Measurements from ENCODE around the gene DGLUCY.

Gene DGLUCY

GRCh38 chr14:91230397-91231035, 116.6 kb downstream of the DGLUCY start:
- no peak overlapping the region for H2BK15ac ChIP-seq (replicated peaks; ENCODE audit: low read depth)
- WGBS (ENCODE audit: extremely low coverage, insufficient coverage, low lambda C conversion rate) = no CpG with 5 or more reads among the region's 4 CpGs
- no peaks in the 10 kb centered on the region for H3K27me3 ChIP-seq (ENCODE audit: insufficient read depth, low read length, poor library complexity)
- H3K23ac ChIP-seq (ENCODE audit: low read length) = no peak overlapping the region
- peak; percentile 37 for DNase-seq
- no peak overlapping the region for H2BK120ac ChIP-seq (ENCODE audit: low read depth, low read length)
- H4K5ac ChIP-seq (ENCODE audit: low read length) = no peak overlapping the region
- H2AK5ac ChIP-seq (ENCODE audit: low read length) = no peak overlapping the region
- H3K27ac ChIP-seq (ENCODE audit: low read depth, low read length) = no peak overlapping the region
- no peaks in the 10 kb centered on the region for H3K4me1 ChIP-seq (ENCODE audit: control insufficient read depth, low read depth, low read length)
- H3K79me2 ChIP-seq (ENCODE audit: control insufficient read depth, insufficient read depth, low read length) = no peaks in the 10 kb centered on the region
- H2BK5ac ChIP-seq (ENCODE audit: low read length) = no peak overlapping the region
- no peak overlapping the region for H3K4me2 ChIP-seq (ENCODE audit: low read length)
- no peak overlapping the region for H3K4ac ChIP-seq (ENCODE audit: low read depth, low read length)
- H3K9ac ChIP-seq (ENCODE audit: low read length) = no peak overlapping the region
- no peak overlapping the region for H3K4me3 ChIP-seq (ENCODE audit: low read length)
- no peak overlapping the region for H4K8ac ChIP-seq (ENCODE audit: low read depth, low read length)
- H3K36me3 ChIP-seq (ENCODE audit: control insufficient read depth, insufficient read depth, low read length) = no peaks in the 10 kb centered on the region
- H3K79me1 ChIP-seq (ENCODE audit: low read length) = no peaks in the 10 kb centered on the region
- no peak overlapping the region for H3K56ac ChIP-seq (ENCODE audit: low read length)
- H3K18ac ChIP-seq (ENCODE audit: low read length) = no peak overlapping the region

DNA sequence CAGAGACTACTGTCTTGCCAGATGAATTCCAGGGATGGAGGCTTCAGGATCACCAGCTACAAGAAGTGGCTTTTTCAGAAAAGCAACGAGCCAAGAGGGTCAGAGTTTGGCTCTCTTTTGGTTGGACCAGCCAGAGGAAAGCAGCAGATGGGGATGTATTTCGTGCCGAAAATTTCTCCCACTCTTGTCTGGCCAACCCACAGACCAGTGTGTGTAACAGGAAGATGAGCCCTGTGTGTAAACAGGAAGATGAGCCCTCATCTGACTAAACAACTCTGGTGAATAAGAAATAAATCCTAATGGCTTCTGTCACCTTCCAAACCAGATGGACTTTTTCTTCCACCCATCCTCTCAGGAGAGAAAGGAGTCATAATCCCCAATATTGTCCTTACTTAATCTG, 117.6 kb downstream of the DGLUCY start:
- WGBS (ENCODE audit: extremely low coverage, insufficient coverage, low lambda C conversion rate) = no CpG with 5 or more reads among the region's 3 CpGs
- H3K23ac ChIP-seq (ENCODE audit: low read length) = no peak overlapping the region
- no peak for DNase-seq
- no peak overlapping the region for H3K18ac ChIP-seq (ENCODE audit: low read length)
- H2AK5ac ChIP-seq (ENCODE audit: low read length) = no peak overlapping the region
- H3K4me1 ChIP-seq (ENCODE audit: control insufficient read depth, low read depth, low read length) = no peaks in the 10 kb centered on the region
- no peak overlapping the region for H2BK120ac ChIP-seq (ENCODE audit: low read depth, low read length)
- H3K4me2 ChIP-seq (ENCODE audit: low read length) = no peak overlapping the region
- no peaks in the 10 kb centered on the region for H3K79me1 ChIP-seq (ENCODE audit: low read length)
- H3K79me2 ChIP-seq (ENCODE audit: control insufficient read depth, insufficient read depth, low read length) = no peaks in the 10 kb centered on the region
- no peak overlapping the region for H3K4me3 ChIP-seq (ENCODE audit: low read length)
- no peak overlapping the region for H3K9ac ChIP-seq (ENCODE audit: low read length)
- H3K4ac ChIP-seq (ENCODE audit: low read depth, low read length) = no peak overlapping the region
- H2BK5ac ChIP-seq (ENCODE audit: low read length) = no peak overlapping the region
- no peak overlapping the region for H2BK15ac ChIP-seq (replicated peaks; ENCODE audit: low read depth)
- no peak overlapping the region for H4K8ac ChIP-seq (ENCODE audit: low read depth, low read length)
- H4K5ac ChIP-seq (ENCODE audit: low read length) = no peak overlapping the region
- no peaks in the 10 kb centered on the region for H3K36me3 ChIP-seq (ENCODE audit: control insufficient read depth, insufficient read depth, low read length)
- no peaks in the 10 kb centered on the region for H3K27me3 ChIP-seq (ENCODE audit: insufficient read depth, low read length, poor library complexity)
- H3K27ac ChIP-seq (ENCODE audit: low read depth, low read length) = no peak overlapping the region
- no peak overlapping the region for H3K56ac ChIP-seq (ENCODE audit: low read length)

DNA sequence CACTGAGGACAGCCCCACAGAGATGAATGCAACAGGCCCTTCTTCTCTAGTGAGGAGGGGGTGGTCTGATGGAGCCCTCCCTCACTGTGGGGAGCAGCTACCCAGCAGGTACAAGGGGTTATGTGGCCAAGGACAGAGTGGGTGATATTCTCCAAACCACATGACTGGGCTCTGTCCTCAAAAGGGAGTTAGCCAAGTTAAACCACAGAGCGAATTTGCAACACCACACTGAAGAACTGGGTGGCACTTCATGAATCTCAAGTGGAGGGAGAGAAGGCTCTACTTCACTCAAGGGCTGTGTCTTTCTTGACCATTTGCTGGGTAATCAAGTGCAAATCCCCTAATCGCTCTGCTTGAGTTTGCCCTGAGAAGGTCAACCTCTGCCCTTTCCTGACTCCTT, 118.2 kb downstream of the DGLUCY start:
- no CpG with 5 or more reads among the region's 2 CpGs for WGBS (ENCODE audit: extremely low coverage, insufficient coverage, low lambda C conversion rate)
- no peak overlapping the region for H3K4me3 ChIP-seq (ENCODE audit: low read length)
- H2AK5ac ChIP-seq (ENCODE audit: low read length) = no peak overlapping the region
- H3K56ac ChIP-seq (ENCODE audit: low read length) = no peak overlapping the region
- no peak overlapping the region for H2BK5ac ChIP-seq (ENCODE audit: low read length)
- H3K27ac ChIP-seq (ENCODE audit: low read depth, low read length) = no peak overlapping the region
- H2BK120ac ChIP-seq (ENCODE audit: low read depth, low read length) = no peak overlapping the region
- no peaks in the 10 kb centered on the region for H3K4me1 ChIP-seq (ENCODE audit: control insufficient read depth, low read depth, low read length)
- no peak overlapping the region for H3K18ac ChIP-seq (ENCODE audit: low read length)
- H3K79me1 ChIP-seq (ENCODE audit: low read length) = no peaks in the 10 kb centered on the region
- no peak overlapping the region for H4K8ac ChIP-seq (ENCODE audit: low read depth, low read length)
- H3K27me3 ChIP-seq (ENCODE audit: insufficient read depth, low read length, poor library complexity) = no peaks in the 10 kb centered on the region
- H3K4me2 ChIP-seq (ENCODE audit: low read length) = no peak overlapping the region
- H3K23ac ChIP-seq (ENCODE audit: low read length) = no peak overlapping the region
- H3K79me2 ChIP-seq (ENCODE audit: control insufficient read depth, insufficient read depth, low read length) = no peaks in the 10 kb centered on the region
- no peak overlapping the region for H2BK15ac ChIP-seq (replicated peaks; ENCODE audit: low read depth)
- no peak overlapping the region for H4K5ac ChIP-seq (ENCODE audit: low read length)
- no peaks in the 10 kb centered on the region for H3K36me3 ChIP-seq (ENCODE audit: control insufficient read depth, insufficient read depth, low read length)
- no peak overlapping the region for H3K9ac ChIP-seq (ENCODE audit: low read length)
- no peak overlapping the region for H3K4ac ChIP-seq (ENCODE audit: low read depth, low read length)
- no peak for DNase-seq

DNA sequence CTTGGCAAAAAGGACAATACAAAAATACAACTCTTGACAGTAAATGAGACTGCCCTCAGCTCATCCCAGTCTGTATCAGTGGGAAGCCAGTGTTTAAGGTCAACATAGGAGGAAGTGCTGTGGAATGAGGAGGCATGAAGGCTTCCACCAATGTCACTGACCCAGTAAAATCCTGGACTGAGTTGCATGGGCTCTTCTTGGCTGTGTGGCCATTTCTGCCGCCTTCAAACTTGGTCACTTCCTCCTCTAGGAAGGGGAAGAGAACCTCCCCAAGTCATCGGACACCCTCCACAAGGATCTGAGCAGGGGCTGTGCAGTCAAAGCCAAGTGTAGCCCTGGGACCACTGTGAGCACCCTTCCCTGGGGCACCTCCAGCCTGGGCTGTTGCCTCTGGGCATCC, 118.7 kb downstream of the DGLUCY start:
- H3K27ac ChIP-seq (ENCODE audit: low read depth, low read length) = no peak overlapping the region
- no peak overlapping the region for H3K4ac ChIP-seq (ENCODE audit: low read depth, low read length)
- H2BK15ac ChIP-seq (replicated peaks; ENCODE audit: low read depth) = no peak overlapping the region
- no peak overlapping the region for H3K4me2 ChIP-seq (ENCODE audit: low read length)
- no peak overlapping the region for H2AK5ac ChIP-seq (ENCODE audit: low read length)
- no peak overlapping the region for H3K56ac ChIP-seq (ENCODE audit: low read length)
- no peaks in the 10 kb centered on the region for H3K36me3 ChIP-seq (ENCODE audit: control insufficient read depth, insufficient read depth, low read length)
- no peaks in the 10 kb centered on the region for H3K4me1 ChIP-seq (ENCODE audit: control insufficient read depth, low read depth, low read length)
- H3K23ac ChIP-seq (ENCODE audit: low read length) = no peak overlapping the region
- H3K4me3 ChIP-seq (ENCODE audit: low read length) = no peak overlapping the region
- H2BK5ac ChIP-seq (ENCODE audit: low read length) = no peak overlapping the region
- no peak overlapping the region for H4K5ac ChIP-seq (ENCODE audit: low read length)
- whole genome bisulfite sequencing (ENCODE audit: extremely low coverage, insufficient coverage, low lambda C conversion rate) = no CpG with 5 or more reads among the region's 2 CpGs
- no peak for DNase-seq
- no peaks in the 10 kb centered on the region for H3K27me3 ChIP-seq (ENCODE audit: insufficient read depth, low read length, poor library complexity)
- H4K8ac ChIP-seq (ENCODE audit: low read depth, low read length) = no peak overlapping the region
- no peak overlapping the region for H2BK120ac ChIP-seq (ENCODE audit: low read depth, low read length)
- H3K79me1 ChIP-seq (ENCODE audit: low read length) = no peaks in the 10 kb centered on the region
- H3K9ac ChIP-seq (ENCODE audit: low read length) = no peak overlapping the region
- H3K79me2 ChIP-seq (ENCODE audit: control insufficient read depth, insufficient read depth, low read length) = no peaks in the 10 kb centered on the region
- H3K18ac ChIP-seq (ENCODE audit: low read length) = no peak overlapping the region

- no peak overlapping the region for H3K56ac ChIP-seq (ENCODE audit: low read length)
- no peak for DNase-seq
- no peak overlapping the region for H2BK120ac ChIP-seq (ENCODE audit: low read depth, low read length)
- no peak overlapping the region for H3K4ac ChIP-seq (ENCODE audit: low read depth, low read length)
- no peak overlapping the region for H2AK5ac ChIP-seq (ENCODE audit: low read length)
- no peak overlapping the region for H3K9ac ChIP-seq (ENCODE audit: low read length)
- H2BK5ac ChIP-seq (ENCODE audit: low read length) = no peak overlapping the region
- no peak overlapping the region for H3K4me2 ChIP-seq (ENCODE audit: low read length)
- H3K79me1 ChIP-seq (ENCODE audit: low read length) = no peaks in the 10 kb centered on the region
- H3K36me3 ChIP-seq (ENCODE audit: control insufficient read depth, insufficient read depth, low read length) = no peaks in the 10 kb centered on the region
- no peak overlapping the region for H4K5ac ChIP-seq (ENCODE audit: low read length)
- no CpG with 5 or more reads among the region's 63 CpGs for WGBS (ENCODE audit: extremely low coverage, insufficient coverage, low lambda C conversion rate)
- H4K8ac ChIP-seq (ENCODE audit: low read depth, low read length) = no peak overlapping the region
- no peaks in the 10 kb centered on the region for H3K79me2 ChIP-seq (ENCODE audit: control insufficient read depth, insufficient read depth, low read length)
- H3K18ac ChIP-seq (ENCODE audit: low read length) = no peak overlapping the region
- no peak overlapping the region for H3K4me3 ChIP-seq (ENCODE audit: low read length)
- no peak overlapping the region for H3K27ac ChIP-seq (ENCODE audit: low read depth, low read length)
- H2BK15ac ChIP-seq (replicated peaks; ENCODE audit: low read depth) = no peak overlapping the region
- H3K27me3 ChIP-seq (ENCODE audit: insufficient read depth, low read length, poor library complexity) = no peaks in the 10 kb centered on the region
- H3K23ac ChIP-seq (ENCODE audit: low read length) = no peak overlapping the region
- H3K4me1 ChIP-seq (ENCODE audit: control insufficient read depth, low read depth, low read length) = no peaks in the 10 kb centered on the region
These were observed 120.3 kb downstream of the DGLUCY start for GRCh38 chr14:91233936-91234790.

Measured in mesendoderm (in vitro differentiated cells).